WERI-Rb-1 (cell line): Measurements from ENCODE around the gene RABGAP1L.
"Not testable (repeated sequence)": the region's sequence is repeated elsewhere in the genome, so short reads cannot be mapped to it uniquely, and the experiment has no call there.

Source experiments
- DNase-seq: peaks from one replicate; pipeline ENCODE4 v3.0.0-alpha.2; 2020
- H3K27ac ChIP-seq: fragments of 250-450 bp; sonication (Bioruptor Pico); 2 replicates; pipeline ENCODE4 v1.5.1; 2020; ENCODE audit warnings: mild to moderate bottlenecking, moderate library complexity
- H3K27me3 ChIP-seq: fragments of 250-450 bp; sonication (Bioruptor Pico); 2 replicates; pipeline ENCODE4 v1.5.1; 2021; ENCODE audit warnings: mild to moderate bottlenecking, low read depth, moderate library complexity; ENCODE audit not compliant: insufficient read depth, severe bottlenecking
- H3K36me3 ChIP-seq: fragments of 250-450 bp; sonication (Bioruptor Pico); 2 replicates; pipeline ENCODE4 v1.5.1; 2020; ENCODE audit warnings: mild to moderate bottlenecking, moderate library complexity
- H3K4me3 ChIP-seq: 2 replicates; pipeline ENCODE4 v1.5.1; 2011; ENCODE audit warnings: low read depth, mild to moderate bottlenecking, control low read depth, low read length
- H3K9me3 ChIP-seq: fragments of 250-450 bp; sonication (Bioruptor Pico); 2 replicates; pipeline ENCODE4 v1.5.1; 2021; ENCODE audit warnings: mild to moderate bottlenecking, moderate library complexity; ENCODE audit not compliant: severe bottlenecking
- TF ChIP-seq, protein P1 (sequence below): IDR thresholded peaks from 2 replicates; pipeline ENCODE4 v1.5.1; 2011; ENCODE audit warnings: low read depth, mild to moderate bottlenecking, control low read depth, inconsistent platforms, low read length

The RABGAP1L gene

DNA sequence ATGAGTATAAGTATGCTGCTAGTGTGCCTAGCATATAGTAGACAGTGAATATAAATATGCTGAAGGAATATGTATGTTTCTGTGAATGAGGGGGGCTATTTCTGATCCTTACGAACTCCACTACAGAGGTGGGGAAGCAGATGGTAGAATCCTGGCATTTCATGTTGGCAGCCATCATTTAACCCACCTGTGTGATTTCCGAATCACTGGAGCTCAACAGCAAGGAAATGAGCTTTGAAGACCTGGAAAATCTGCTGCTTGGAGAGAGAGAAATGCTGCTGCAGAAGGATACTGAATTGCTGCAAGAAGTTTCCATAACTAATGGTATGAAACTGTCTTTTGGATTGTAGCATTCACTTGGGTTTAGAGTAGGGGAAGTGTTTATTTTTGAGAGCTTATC is 83.5 kb downstream of the RABGAP1L start:
- no peaks in the 10 kb centered on the region for H3K9me3 ChIP-seq
- H3K27ac ChIP-seq = no peak overlapping the region
- no peak for DNase-seq
- TF ChIP-seq, protein P1, sequence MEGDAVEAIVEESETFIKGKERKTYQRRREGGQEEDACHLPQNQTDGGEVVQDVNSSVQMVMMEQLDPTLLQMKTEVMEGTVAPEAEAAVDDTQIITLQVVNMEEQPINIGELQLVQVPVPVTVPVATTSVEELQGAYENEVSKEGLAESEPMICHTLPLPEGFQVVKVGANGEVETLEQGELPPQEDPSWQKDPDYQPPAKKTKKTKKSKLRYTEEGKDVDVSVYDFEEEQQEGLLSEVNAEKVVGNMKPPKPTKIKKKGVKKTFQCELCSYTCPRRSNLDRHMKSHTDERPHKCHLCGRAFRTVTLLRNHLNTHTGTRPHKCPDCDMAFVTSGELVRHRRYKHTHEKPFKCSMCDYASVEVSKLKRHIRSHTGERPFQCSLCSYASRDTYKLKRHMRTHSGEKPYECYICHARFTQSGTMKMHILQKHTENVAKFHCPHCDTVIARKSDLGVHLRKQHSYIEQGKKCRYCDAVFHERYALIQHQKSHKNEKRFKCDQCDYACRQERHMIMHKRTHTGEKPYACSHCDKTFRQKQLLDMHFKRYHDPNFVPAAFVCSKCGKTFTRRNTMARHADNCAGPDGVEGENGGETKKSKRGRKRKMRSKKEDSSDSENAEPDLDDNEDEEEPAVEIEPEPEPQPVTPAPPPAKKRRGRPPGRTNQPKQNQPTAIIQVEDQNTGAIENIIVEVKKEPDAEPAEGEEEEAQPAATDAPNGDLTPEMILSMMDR = no peak
- no peak overlapping the region for H3K4me3 ChIP-seq
- no peaks in the 10 kb centered on the region for H3K27me3 ChIP-seq
- H3K36me3 ChIP-seq = peaks cover 13% of the 10 kb centered on the region

GRCh38 chr1:174243451-174244000 is 84.2 kb downstream of the RABGAP1L start:
- Histone ChIP-seq H3K9me3 (no peaks in the 10 kb centered on the region), H3K4me3 (no peak overlapping the region), H3K36me3 (peaks cover 13% of the 10 kb centered on the region), H3K27ac (no peak overlapping the region), H3K27me3 (no peaks in the 10 kb centered on the region)
- no peak for DNase-seq
- TF ChIP-seq, protein P1 = no peak

DNA sequence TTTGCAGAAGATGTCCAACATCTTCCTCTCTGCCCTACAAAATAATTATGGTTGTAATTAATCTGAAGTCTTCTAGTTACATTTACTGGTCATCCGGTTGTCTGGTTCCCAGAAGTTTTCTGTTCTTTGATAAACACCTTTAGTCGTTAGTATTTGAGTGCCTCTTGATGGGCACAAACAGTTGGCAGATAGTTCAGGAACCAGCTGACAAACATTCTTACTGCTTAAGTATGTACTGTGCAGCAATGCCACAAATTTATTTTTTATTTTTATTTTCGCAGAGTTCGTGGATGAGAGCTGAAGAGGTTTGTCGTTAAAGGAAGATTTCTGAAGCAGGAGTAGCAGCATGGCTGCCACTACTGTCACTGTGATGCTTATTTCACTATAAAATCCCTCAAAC is 84.7 kb downstream of the RABGAP1L start:
- H3K27me3 ChIP-seq = no peaks in the 10 kb centered on the region
- peaks cover 13% of the 10 kb centered on the region for H3K36me3 ChIP-seq
- no peaks in the 10 kb centered on the region for H3K9me3 ChIP-seq
- DNase-seq = no peak
- H3K4me3 ChIP-seq = no peak overlapping the region
- no peak overlapping the region for H3K27ac ChIP-seq
- TF ChIP-seq, protein P1 = no peak

GRCh38 chr1:174247472-174247871 is 88.2 kb downstream of the RABGAP1L start:
- no peak for DNase-seq
- Histone ChIP-seq H3K27me3 (no peaks in the 10 kb centered on the region), H3K36me3 (peaks cover 10% of the 10 kb centered on the region), H3K9me3 (no peaks in the 10 kb centered on the region), H3K4me3 (no peak overlapping the region), H3K27ac (no peak overlapping the region)
- TF ChIP-seq, protein P1 = no peak

DNA sequence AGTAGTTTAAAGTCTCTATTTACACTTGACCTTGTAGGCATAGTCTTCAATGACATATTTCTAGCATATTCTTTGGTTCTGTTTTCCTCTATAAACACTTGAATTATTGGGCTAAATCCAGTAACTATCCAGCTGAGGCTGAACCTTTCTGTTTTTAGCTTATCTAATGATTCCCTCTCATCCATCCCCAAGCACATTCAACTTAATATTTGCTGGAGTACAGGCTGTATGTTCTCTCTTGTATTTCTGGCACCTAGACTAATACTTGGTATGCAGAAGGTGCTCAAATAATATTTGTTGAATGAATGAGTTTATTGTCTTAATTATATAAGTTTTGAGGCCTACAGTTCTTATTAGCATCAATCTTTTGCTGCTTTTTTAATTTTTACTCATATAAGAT is 88.7 kb downstream of the RABGAP1L start:
- Histone ChIP-seq H3K9me3 (no peaks in the 10 kb centered on the region), H3K36me3 (peaks cover 9% of the 10 kb centered on the region), H3K27me3 (no peaks in the 10 kb centered on the region), H3K4me3 (no peak overlapping the region), H3K27ac (no peak overlapping the region)
- TF ChIP-seq, protein P1 = no peak
- DNase-seq = no peak

DNA sequence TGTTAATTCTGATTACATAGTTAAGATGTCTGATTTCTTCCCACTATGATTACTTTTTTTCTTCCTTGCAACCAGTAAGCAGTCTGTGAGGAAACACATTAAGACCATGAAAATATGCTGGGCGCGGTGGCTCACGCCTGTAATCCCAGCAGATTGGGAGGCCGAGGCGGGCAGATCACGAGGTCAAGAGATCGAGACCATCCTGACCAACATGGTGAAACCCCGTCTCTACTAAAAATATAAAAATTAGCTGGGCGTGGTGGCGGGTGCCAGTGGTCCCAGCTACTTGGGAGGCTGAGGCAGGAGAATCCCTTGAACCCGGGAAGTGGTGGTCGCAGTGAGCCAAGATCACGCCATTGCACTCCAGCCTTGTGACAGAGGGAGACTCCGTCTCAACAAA is 97.1 kb downstream of the RABGAP1L start:
- not testable (repeated sequence) for H3K4me3 ChIP-seq, H3K9me3 ChIP-seq, H3K27ac ChIP-seq, H3K36me3 ChIP-seq, H3K27me3 ChIP-seq, DNase-seq
